IMR-90 (cell line): ENCODE measurements around the gene OR51F2. TPM values are rescaled to one million over a fixed set of nuclear protein-coding genes. Genes with fewer than 3 reads are reported as not detected.

ENCODE experiments used
- ATAC-seq: fragments of 200-7000 bp; cut with Tn5 transposase; 2 replicates; pipeline ENCODE4 v1.9.1; 2020; ENCODE audit warnings: low read depth, mild to moderate bottlenecking, moderate library complexity
- BruUV-seq: library from RNA; stranded (reverse); fragments of 400-500 nt; replicated peaks from 2 replicates; lab custom pipeline; 2021; lab: Mats Ljungman, UMichigan
- CTCF ChIA-PET: fragments of 300-600 bp; formaldehyde crosslinking; extraction: SDS; loops from one replicate; lab custom pipeline; 2021; ENCODE audit warnings: antibody characterized with exemption; lab: Yijun Ruan, JAX
- POLR2A ChIA-PET: fragments of 300-600 bp; sonication (Branson Sonifier 250); formaldehyde crosslinking; loops from one replicate; lab custom pipeline; 2022; ENCODE audit warnings: antibody characterized with exemption; ENCODE audit not compliant: unreplicated experiment; lab: Charles Lee
- DNase-seq: peaks from one replicate; pipeline ENCODE4 v3.0.0; 2013
- H2AFZ ChIP-seq: replicated peaks from 2 replicates; pipeline ENCODE3; 2013; ENCODE audit warnings: low read length, mild to moderate bottlenecking; ENCODE audit not compliant: poor library complexity
- H2AK5ac ChIP-seq: 2 replicates; pipeline ENCODE4 v1.6.1; 2013; ENCODE audit warnings: low read depth, low read length, inconsistent platforms
- H2AK9ac ChIP-seq: replicated peaks from 2 replicates; pipeline ENCODE3; 2013; ENCODE audit warnings: mild to moderate bottlenecking, low read depth, low read length, moderate library complexity; ENCODE audit not compliant: poor library complexity
- H2BK120ac ChIP-seq: 2 replicates; pipeline ENCODE4 v1.6.1; 2013; ENCODE audit warnings: low read depth, low read length, inconsistent platforms
- H2BK15ac ChIP-seq: 3 replicates; pipeline ENCODE4 v1.6.1; 2013; ENCODE audit warnings: low read depth, low read length, inconsistent platforms
- H2BK20ac ChIP-seq: 2 replicates; pipeline ENCODE4 v1.6.1; 2013; ENCODE audit warnings: low read depth, mild to moderate bottlenecking, inconsistent platforms, low read length, moderate library complexity
- H2BK5ac ChIP-seq: 2 replicates; pipeline ENCODE4 v1.6.1; 2013; ENCODE audit warnings: mild to moderate bottlenecking, low read depth, low read length, inconsistent platforms; ENCODE audit not compliant: poor library complexity, severe bottlenecking
- H3K14ac ChIP-seq: replicated peaks from 2 replicates; pipeline ENCODE4 v1.6.1; 2013; ENCODE audit warnings: low read depth, low read length, inconsistent platforms
- H3K18ac ChIP-seq: 2 replicates; pipeline ENCODE4 v1.6.1; 2013; ENCODE audit warnings: low read depth, low read length, control low read depth
- H3K23ac ChIP-seq: 2 replicates; pipeline ENCODE4 v1.6.1; 2013; ENCODE audit warnings: low read depth, low read length, inconsistent platforms
- H3K27ac ChIP-seq: 2 replicates; pipeline ENCODE4 v1.5.1; 2013; ENCODE audit warnings: mild to moderate bottlenecking, control low read depth, low read length; ENCODE audit not compliant: insufficient read depth
- H3K27me3 ChIP-seq: 2 replicates; pipeline ENCODE4 v1.6.1; 2013; ENCODE audit warnings: low read length; ENCODE audit not compliant: control insufficient read depth, insufficient read depth
- H3K36me3 ChIP-seq: 2 replicates; pipeline ENCODE4 v1.6.1; 2013; ENCODE audit warnings: low read length, mixed read lengths; ENCODE audit not compliant: control insufficient read depth, insufficient read depth
- H3K4ac ChIP-seq: 2 replicates; pipeline ENCODE4 v1.6.1; 2013; ENCODE audit warnings: low read depth, low read length, inconsistent platforms
- H3K4me1 ChIP-seq: 2 replicates; pipeline ENCODE4 v1.6.1; 2013; ENCODE audit warnings: low read length, mixed read lengths; ENCODE audit not compliant: control insufficient read depth, insufficient read depth
- H3K4me2 ChIP-seq: 2 replicates; pipeline ENCODE4 v1.6.1; 2013; ENCODE audit warnings: low read depth, mild to moderate bottlenecking, control low read depth, low read length, moderate library complexity
- H3K4me3 ChIP-seq: 2 replicates; pipeline ENCODE4 v1.5.1; 2013; ENCODE audit warnings: low read depth, mild to moderate bottlenecking, control low read depth, low read length, moderate library complexity; ENCODE audit not compliant: insufficient read depth
- H3K56ac ChIP-seq: 2 replicates; pipeline ENCODE4 v1.6.1; 2013; ENCODE audit warnings: low read length, inconsistent platforms; ENCODE audit not compliant: insufficient read depth; ENCODE audit errors: extremely low read depth
- H3K79me1 ChIP-seq, 2 experiments: 2 replicates each; pipeline ENCODE4 v1.6.1; 2013; ENCODE audit warnings: low read length in 2 of 2, inconsistent platforms in 1 of 2, low read depth in 1 of 2
- H3K9ac ChIP-seq: 2 replicates; pipeline ENCODE4 v1.6.1; 2013; ENCODE audit warnings: low read depth, low read length, control low read depth
- H3K9me1 ChIP-seq: 2 replicates; pipeline ENCODE4 v1.6.1; 2013; ENCODE audit warnings: low read length, inconsistent platforms; ENCODE audit not compliant: insufficient read depth
- H3K9me3 ChIP-seq: 2 replicates; pipeline ENCODE4 v1.6.1; 2013; ENCODE audit warnings: low read length; ENCODE audit not compliant: control insufficient read depth, insufficient read depth
- H4K20me1 ChIP-seq: 2 replicates; pipeline ENCODE4 v1.6.1; 2013; ENCODE audit warnings: low read length, inconsistent platforms; ENCODE audit not compliant: insufficient read depth
- H4K5ac ChIP-seq: 2 replicates; pipeline ENCODE4 v1.6.1; 2013; ENCODE audit warnings: mild to moderate bottlenecking, low read depth, low read length, control low read depth
- H4K8ac ChIP-seq, 2 experiments: 2 replicates each; pipeline ENCODE4 v1.6.1; 2013; ENCODE audit warnings: low read depth in 2 of 2, low read length in 2 of 2, control low read depth in 1 of 2, inconsistent platforms in 1 of 2
- H4K91ac ChIP-seq: 2 replicates; pipeline ENCODE4 v1.6.1; 2013; ENCODE audit warnings: low read depth, low read length, inconsistent platforms; ENCODE audit not compliant: insufficient read depth
- BHLHE40 ChIP-seq: fragments of 150-350 bp; IDR thresholded peaks from 2 replicates; pipeline ENCODE4 v1.6.1; 2016; ENCODE audit warnings: mild to moderate bottlenecking, low read depth, low read length
- SMC3 ChIP-seq: fragments of 150-350 bp; IDR thresholded peaks from 2 replicates; pipeline ENCODE4 v1.6.1; 2016; ENCODE audit warnings: low read depth, mild to moderate bottlenecking, antibody characterized with exemption, low read length, moderate library complexity
- WGBS, 2 experiments: methylation state at CpG; one replicate each; pipeline versions ENCODE4 v1.1.5 to v1.1.7; 2013; ENCODE audit warnings: missing lambda C conversion rate in 2 of 2; ENCODE audit not compliant: insufficient read length in 1 of 2; ENCODE audit errors: extremely low coverage in 2 of 2; 5-methylcytosine and 5-hydroxymethylcytosine counted together
- dilution Hi-C: fragments of 300-500 bp; cut with HindIII; formaldehyde crosslinking; loops from one replicate; pipeline ENCODE4 v1.14.3; 2018; ENCODE audit warnings: low sequenced_read_pairs; ENCODE audit not compliant: unreplicated experiment
- in situ Hi-C: fragments of 300-500 bp; cut with MboI; formaldehyde crosslinking; loops from 3 replicates; pipeline ENCODE4 v1.14.3; 2019; ENCODE audit warnings: low sequenced_read_pairs, inconsistent platforms, mixed read lengths
- intact Hi-C: fragments of 100-400 bp; cut with micrococcal nuclease; formaldehyde crosslinking; loops from 2 replicates; pipeline ENCODE4 v1.10.0; 2022
- polyA plus RNA-seq, 3 experiments: library from polyadenylated mRNA; depleted of rRNA; stranded (reverse); fragments of >200 nt; gene quantifications; 2 replicates each; pipeline ENCODE4 v1.2.3, GENCODE V29; 2012; ENCODE audit warnings: low replicate concordance in 1 of 3
- total RNA-seq: library from RNA; depleted of rRNA; stranded (reverse); fragments of >200 nt; gene quantifications from 2 replicates; pipeline ENCODE4 v1.2.3, GENCODE V29; 2012

The OR51F2 gene
- total and polyA plus RNA-seq, 2 of the 4 experiments (the other 2 are of a cell fraction), result 0.18 TPM; not detected in 1

GRCh38 chr11:4797206-4797605, 23.9 kb upstream of the OR51F2 start:
- H3K4me3 ChIP-seq, result no peak overlapping the region
- POLR2A ChIA-PET, result no interaction called here
- WGBS, 2 experiments, result no CpG with 5 or more reads among the region's 2 CpGs
- no peaks in the 10 kb centered on the region for H3K9me1 ChIP-seq
- in situ Hi-C loops, result no loop called here
- no peak overlapping the region for H4K8ac ChIP-seq
- H3K4me1 ChIP-seq, result no peaks in the 10 kb centered on the region
- no peak for DNase-seq
- TF ChIP-seq SMC3, result no peak
- TF ChIP-seq BHLHE40, result no peak
- intact Hi-C loops, result no loop called here
- CTCF ChIA-PET, result no interaction called here
- ATAC-seq, result no peak
- no peaks in the 10 kb centered on the region for H3K36me3 ChIP-seq
- no peaks in the 10 kb centered on the region for H4K20me1 ChIP-seq
- no peak overlapping the region for H2BK5ac ChIP-seq
- H3K23ac ChIP-seq, result no peak overlapping the region
- H3K56ac ChIP-seq, result no peak overlapping the region
- no TSS peak for BruUV-seq
- no peaks in the 10 kb centered on the region for H3K79me1 ChIP-seq
- no peak overlapping the region for H2AK9ac ChIP-seq
- H3K4me2 ChIP-seq, result no peak overlapping the region
- no peak overlapping the region for H2AK5ac ChIP-seq
- no peak overlapping the region for H3K18ac ChIP-seq
- H4K91ac ChIP-seq, result no peak overlapping the region
- H3K9ac ChIP-seq, result no peak overlapping the region
- dilution Hi-C loops, result no loop called here
- H3K14ac ChIP-seq, result no peak overlapping the region
- no peaks in the 10 kb centered on the region; the same call in 1 of the 2 replicates for H3K27me3 ChIP-seq
- no peak overlapping the region for H2BK15ac ChIP-seq
- H4K5ac ChIP-seq, result no peak overlapping the region
- no peak overlapping the region for H2AFZ ChIP-seq
- no peak overlapping the region for H3K4ac ChIP-seq
- H3K27ac ChIP-seq, result no peak overlapping the region
- H2BK20ac ChIP-seq, result no peak overlapping the region
- no peaks in the 10 kb centered on the region for H3K9me3 ChIP-seq
- no peak overlapping the region for H2BK120ac ChIP-seq
